Suprapubic skin (tissue), 4 donors: ENCODE data around the gene CLSTN2. TPM values are rescaled to one million over a fixed set of nuclear protein-coding genes. Genes with fewer than 3 reads are reported as not detected.

Source experiments
- DNase-seq, 2 donors: peaks; one replicate each; pipeline ENCODE4 v3.0.0-alpha.2; 2019; ENCODE audit warnings: low spot score in 2 of 2
- H3K27ac ChIP-seq: fragments of 200-600 bp; sonication (generic); one replicate; pipeline ENCODE4 v1.5.1; 2019
- H3K27me3 ChIP-seq: fragments of 200-600 bp; sonication (generic); one replicate; pipeline ENCODE4 v1.5.1; 2019
- H3K36me3 ChIP-seq: fragments of 200-600 bp; sonication (generic); one replicate; pipeline ENCODE4 v1.5.1; 2019
- H3K4me1 ChIP-seq: fragments of 200-600 bp; sonication (generic); one replicate; pipeline ENCODE4 v1.5.1; 2019
- H3K4me3 ChIP-seq: fragments of 200-600 bp; sonication (generic); one replicate; pipeline ENCODE4 v1.5.1; 2019; ENCODE audit warnings: mild to moderate bottlenecking
- H3K9me3 ChIP-seq: fragments of 200-600 bp; sonication (generic); one replicate; pipeline ENCODE4 v1.5.1; 2019
- CTCF ChIP-seq, 2 donors: fragments of 200-600 bp in 1 of 2; fragments of 450-650 bp in 1 of 2; sonication (generic) in 1 of 2; IDR thresholded peaks; one replicate each; pipeline ENCODE4 v1.5.1; 2016 to 2019; ENCODE audit warnings: antibody characterized with exemption in 2 of 2, mild to moderate bottlenecking in 1 of 2, moderate library complexity in 1 of 2
- EP300 ChIP-seq: sonication (generic); formaldehyde crosslinking; IDR thresholded peaks from one replicate; pipeline ENCODE4 v1.6.1; 2017; ENCODE audit warnings: antibody characterized with exemption
- POLR2A ChIP-seq, 2 donors: fragments of 450-650 bp; IDR thresholded peaks; one replicate each; pipeline ENCODE4 v1.6.1; 2017; ENCODE audit warnings: antibody characterized with exemption in 2 of 2, mild to moderate bottlenecking in 2 of 2, moderate library complexity in 2 of 2
- POLR2AphosphoS5 ChIP-seq, 3 donors: sonication (generic); formaldehyde crosslinking; IDR thresholded peaks; one replicate each; pipeline ENCODE4 v1.6.1; 2017; ENCODE audit warnings: antibody characterized with exemption in 3 of 3
- WGBS: methylation state at CpG from one replicate; pipeline ENCODE4 v1.1.5; 2018; 5-methylcytosine and 5-hydroxymethylcytosine counted together
- total RNA-seq, 4 donors: library from RNA; depleted of rRNA; stranded (reverse); fragments of >200 nt; gene quantifications; one replicate each; pipeline ENCODE4 v1.1.0, GENCODE V29; 2016

Gene CLSTN2
- total RNA-seq, 4 donors from 2014 or later: 4.3 to 14.1 (median 7.4) TPM

GRCh38 chr3:140238646-140239314, 303.8 kb downstream of the CLSTN2 start:
- H3K9me3 ChIP-seq: no peaks in the 10 kb centered on the region
- DNase-seq: no peak
- H3K27me3 ChIP-seq: no peaks in the 10 kb centered on the region
- H3K4me1 ChIP-seq: peaks cover 3% of the 10 kb centered on the region
- TF ChIP-seq EP300: no peak
- no peak for TF ChIP-seq POLR2AphosphoS5 (IDR thresholded peaks at IDR 0.05)
- no peak for TF ChIP-seq POLR2A (IDR thresholded peaks at IDR 0.05)
- TF ChIP-seq CTCF (IDR thresholded peaks at IDR 0.05): no peak
- WGBS: 52% methylated on average over 2 of the region's 2 CpGs
- H3K4me3 ChIP-seq: no peak overlapping the region
- H3K36me3 ChIP-seq: no peaks in the 10 kb centered on the region
- no peak overlapping the region for H3K27ac ChIP-seq

- TF ChIP-seq POLR2A (IDR thresholded peaks at IDR 0.05) (no peak), EP300 (no peak), CTCF (IDR thresholded peaks at IDR 0.05) (no peak), POLR2AphosphoS5 (IDR thresholded peaks at IDR 0.05) (no peak)
- DNase-seq: no peak
- no peaks in the 10 kb centered on the region for H3K36me3 ChIP-seq
- no peaks in the 10 kb centered on the region for H3K9me3 ChIP-seq
- H3K4me3 ChIP-seq: no peak overlapping the region
- H3K27ac ChIP-seq: no peak overlapping the region
- no peaks in the 10 kb centered on the region for H3K27me3 ChIP-seq
- 68% methylated on average over 5 of the region's 5 CpGs for WGBS
- H3K4me1 ChIP-seq: peaks cover 3% of the 10 kb centered on the region
These were observed 307.9 kb downstream of the CLSTN2 start for GRCh38 chr3:140242818-140243276.

- no peak for TF ChIP-seq POLR2A (IDR thresholded peaks at IDR 0.05)
- Histone ChIP-seq H3K36me3 (no peaks in the 10 kb centered on the region), H3K27me3 (no peaks in the 10 kb centered on the region), H3K4me1 (peaks cover 3% of the 10 kb centered on the region), H3K9me3 (no peaks in the 10 kb centered on the region), H3K4me3 (no peak overlapping the region), H3K27ac (no peak overlapping the region)
- no peak for DNase-seq
- 100% methylated on average over 1 of the region's 1 CpG for WGBS
These were observed 308.6 kb downstream of the CLSTN2 start for GRCh38 chr3:140243575-140243974.

- TF ChIP-seq POLR2A (IDR thresholded peaks at IDR 0.05) (no peak), POLR2AphosphoS5 (IDR thresholded peaks at IDR 0.05) (no peak), CTCF (IDR thresholded peaks at IDR 0.05) (no peak), EP300 (no peak)
- peaks cover 3% of the 10 kb centered on the region for H3K4me1 ChIP-seq
- H3K27me3 ChIP-seq: no peaks in the 10 kb centered on the region
- 57% methylated on average over 5 of the region's 5 CpGs for WGBS
- H3K4me3 ChIP-seq: no peak overlapping the region
- no peak for DNase-seq
- no peaks in the 10 kb centered on the region for H3K9me3 ChIP-seq
- no peaks in the 10 kb centered on the region for H3K36me3 ChIP-seq
- H3K27ac ChIP-seq: no peak overlapping the region
These were observed 309.9 kb downstream of the CLSTN2 start for GRCh38 chr3:140244893-140245292.

- H3K4me1 ChIP-seq: peaks cover 7% of the 10 kb centered on the region
- DNase-seq: no peak
- TF ChIP-seq POLR2AphosphoS5 (IDR thresholded peaks at IDR 0.05) (no peak), CTCF (IDR thresholded peaks at IDR 0.05) (no peak), POLR2A (IDR thresholded peaks at IDR 0.05) (no peak), EP300 (no peak)
- no peaks in the 10 kb centered on the region for H3K36me3 ChIP-seq
- no peaks in the 10 kb centered on the region for H3K27me3 ChIP-seq
- WGBS: 52% methylated on average over 3 of the region's 3 CpGs
- no peak overlapping the region for H3K27ac ChIP-seq
- no peaks in the 10 kb centered on the region for H3K9me3 ChIP-seq
- no peak overlapping the region for H3K4me3 ChIP-seq
These were observed 311.6 kb downstream of the CLSTN2 start for GRCh38 chr3:140246578-140246977.

- H3K4me3 ChIP-seq: no peak overlapping the region
- no peaks in the 10 kb centered on the region for H3K27me3 ChIP-seq
- no peaks in the 10 kb centered on the region for H3K36me3 ChIP-seq
- H3K27ac ChIP-seq: no peak overlapping the region
- no peak for DNase-seq
- no peaks in the 10 kb centered on the region for H3K9me3 ChIP-seq
- no peak for TF ChIP-seq POLR2AphosphoS5 (IDR thresholded peaks at IDR 0.05)
- TF ChIP-seq CTCF (IDR thresholded peaks at IDR 0.05): no peak
- TF ChIP-seq POLR2A (IDR thresholded peaks at IDR 0.05): no peak
- no peak for TF ChIP-seq EP300
- H3K4me1 ChIP-seq: peaks cover 7% of the 10 kb centered on the region
These were observed 312.8 kb downstream of the CLSTN2 start for GRCh38 chr3:140247775-140248174.
